IMR-90 (cell line): Measurements from ENCODE around the gene THEM4. TPM values are rescaled to one million over a fixed set of nuclear protein-coding genes. Genes with fewer than 3 reads are reported as not detected.
"Not testable (repeated sequence)": the region's sequence is repeated elsewhere in the genome, so short reads cannot be mapped to it uniquely, and the experiment has no call there.

Experiments used
- ATAC-seq: fragments of 200-7000 bp; cut with Tn5 transposase; 2 replicates; pipeline ENCODE4 v1.9.1; 2020; ENCODE audit warnings: low read depth, mild to moderate bottlenecking, moderate library complexity
- BruUV-seq: library from RNA; stranded (reverse); fragments of 400-500 nt; replicated peaks from 2 replicates; lab custom pipeline; 2021; lab: Mats Ljungman, UMichigan
- CTCF ChIA-PET: fragments of 300-600 bp; formaldehyde crosslinking; extraction: SDS; loops from one replicate; lab custom pipeline; 2021; ENCODE audit warnings: antibody characterized with exemption; lab: Yijun Ruan, JAX
- POLR2A ChIA-PET: fragments of 300-600 bp; sonication (Branson Sonifier 250); formaldehyde crosslinking; loops from one replicate; lab custom pipeline; 2022; ENCODE audit warnings: antibody characterized with exemption; ENCODE audit not compliant: unreplicated experiment; lab: Charles Lee
- DNase-seq: peaks from one replicate; pipeline ENCODE4 v3.0.0; 2013
- H2AFZ ChIP-seq: replicated peaks from 2 replicates; pipeline ENCODE3; 2013; ENCODE audit warnings: low read length, mild to moderate bottlenecking; ENCODE audit not compliant: poor library complexity
- H2AK5ac ChIP-seq: 2 replicates; pipeline ENCODE4 v1.6.1; 2013; ENCODE audit warnings: low read depth, low read length, inconsistent platforms
- H2AK9ac ChIP-seq: replicated peaks from 2 replicates; pipeline ENCODE3; 2013; ENCODE audit warnings: mild to moderate bottlenecking, low read depth, low read length, moderate library complexity; ENCODE audit not compliant: poor library complexity
- H2BK120ac ChIP-seq: 2 replicates; pipeline ENCODE4 v1.6.1; 2013; ENCODE audit warnings: low read depth, low read length, inconsistent platforms
- H2BK15ac ChIP-seq: 3 replicates; pipeline ENCODE4 v1.6.1; 2013; ENCODE audit warnings: low read depth, low read length, inconsistent platforms
- H2BK20ac ChIP-seq: 2 replicates; pipeline ENCODE4 v1.6.1; 2013; ENCODE audit warnings: low read depth, mild to moderate bottlenecking, inconsistent platforms, low read length, moderate library complexity
- H2BK5ac ChIP-seq: 2 replicates; pipeline ENCODE4 v1.6.1; 2013; ENCODE audit warnings: mild to moderate bottlenecking, low read depth, low read length, inconsistent platforms; ENCODE audit not compliant: poor library complexity, severe bottlenecking
- H3K14ac ChIP-seq: replicated peaks from 2 replicates; pipeline ENCODE4 v1.6.1; 2013; ENCODE audit warnings: low read depth, low read length, inconsistent platforms
- H3K18ac ChIP-seq: 2 replicates; pipeline ENCODE4 v1.6.1; 2013; ENCODE audit warnings: low read depth, low read length, control low read depth
- H3K23ac ChIP-seq: 2 replicates; pipeline ENCODE4 v1.6.1; 2013; ENCODE audit warnings: low read depth, low read length, inconsistent platforms
- H3K27ac ChIP-seq: 2 replicates; pipeline ENCODE4 v1.5.1; 2013; ENCODE audit warnings: mild to moderate bottlenecking, control low read depth, low read length; ENCODE audit not compliant: insufficient read depth
- H3K27me3 ChIP-seq: 2 replicates; pipeline ENCODE4 v1.6.1; 2013; ENCODE audit warnings: low read length; ENCODE audit not compliant: control insufficient read depth, insufficient read depth
- H3K36me3 ChIP-seq: 2 replicates; pipeline ENCODE4 v1.6.1; 2013; ENCODE audit warnings: low read length, mixed read lengths; ENCODE audit not compliant: control insufficient read depth, insufficient read depth
- H3K4ac ChIP-seq: 2 replicates; pipeline ENCODE4 v1.6.1; 2013; ENCODE audit warnings: low read depth, low read length, inconsistent platforms
- H3K4me1 ChIP-seq: 2 replicates; pipeline ENCODE4 v1.6.1; 2013; ENCODE audit warnings: low read length, mixed read lengths; ENCODE audit not compliant: control insufficient read depth, insufficient read depth
- H3K4me2 ChIP-seq: 2 replicates; pipeline ENCODE4 v1.6.1; 2013; ENCODE audit warnings: low read depth, mild to moderate bottlenecking, control low read depth, low read length, moderate library complexity
- H3K4me3 ChIP-seq: 2 replicates; pipeline ENCODE4 v1.5.1; 2013; ENCODE audit warnings: low read depth, mild to moderate bottlenecking, control low read depth, low read length, moderate library complexity; ENCODE audit not compliant: insufficient read depth
- H3K56ac ChIP-seq: 2 replicates; pipeline ENCODE4 v1.6.1; 2013; ENCODE audit warnings: low read length, inconsistent platforms; ENCODE audit not compliant: insufficient read depth; ENCODE audit errors: extremely low read depth
- H3K79me1 ChIP-seq, 2 experiments: 2 replicates each; pipeline ENCODE4 v1.6.1; 2013; ENCODE audit warnings: low read length in 2 of 2, inconsistent platforms in 1 of 2, low read depth in 1 of 2
- H3K9ac ChIP-seq: 2 replicates; pipeline ENCODE4 v1.6.1; 2013; ENCODE audit warnings: low read depth, low read length, control low read depth
- H3K9me1 ChIP-seq: 2 replicates; pipeline ENCODE4 v1.6.1; 2013; ENCODE audit warnings: low read length, inconsistent platforms; ENCODE audit not compliant: insufficient read depth
- H3K9me3 ChIP-seq: 2 replicates; pipeline ENCODE4 v1.6.1; 2013; ENCODE audit warnings: low read length; ENCODE audit not compliant: control insufficient read depth, insufficient read depth
- H4K20me1 ChIP-seq: 2 replicates; pipeline ENCODE4 v1.6.1; 2013; ENCODE audit warnings: low read length, inconsistent platforms; ENCODE audit not compliant: insufficient read depth
- H4K5ac ChIP-seq: 2 replicates; pipeline ENCODE4 v1.6.1; 2013; ENCODE audit warnings: mild to moderate bottlenecking, low read depth, low read length, control low read depth
- H4K8ac ChIP-seq, 2 experiments: 2 replicates each; pipeline ENCODE4 v1.6.1; 2013; ENCODE audit warnings: low read depth in 2 of 2, low read length in 2 of 2, control low read depth in 1 of 2, inconsistent platforms in 1 of 2
- H4K91ac ChIP-seq: 2 replicates; pipeline ENCODE4 v1.6.1; 2013; ENCODE audit warnings: low read depth, low read length, inconsistent platforms; ENCODE audit not compliant: insufficient read depth
- WGBS, 2 experiments: methylation state at CpG; one replicate each; pipeline versions ENCODE4 v1.1.5 to v1.1.7; 2013; ENCODE audit warnings: missing lambda C conversion rate in 2 of 2; ENCODE audit not compliant: insufficient read length in 1 of 2; ENCODE audit errors: extremely low coverage in 2 of 2; 5-methylcytosine and 5-hydroxymethylcytosine counted together
- dilution Hi-C: fragments of 300-500 bp; cut with HindIII; formaldehyde crosslinking; loops from one replicate; pipeline ENCODE4 v1.14.3; 2018; ENCODE audit warnings: low sequenced_read_pairs; ENCODE audit not compliant: unreplicated experiment
- in situ Hi-C: fragments of 300-500 bp; cut with MboI; formaldehyde crosslinking; loops from 3 replicates; pipeline ENCODE4 v1.14.3; 2019; ENCODE audit warnings: low sequenced_read_pairs, inconsistent platforms, mixed read lengths
- intact Hi-C: fragments of 100-400 bp; cut with micrococcal nuclease; formaldehyde crosslinking; loops from 2 replicates; pipeline ENCODE4 v1.10.0; 2022
- polyA plus RNA-seq, 3 experiments: library from polyadenylated mRNA; depleted of rRNA; stranded (reverse); fragments of >200 nt; gene quantifications; 2 replicates each; pipeline ENCODE4 v1.2.3, GENCODE V29; 2012; ENCODE audit warnings: low replicate concordance in 1 of 3
- total RNA-seq: library from RNA; depleted of rRNA; stranded (reverse); fragments of >200 nt; gene quantifications from 2 replicates; pipeline ENCODE4 v1.2.3, GENCODE V29; 2012

Gene THEM4
- total and polyA plus RNA-seq, 2 of the 4 experiments (the other 2 are of a cell fraction), result 7.3 to 15.7 TPM

DNA sequence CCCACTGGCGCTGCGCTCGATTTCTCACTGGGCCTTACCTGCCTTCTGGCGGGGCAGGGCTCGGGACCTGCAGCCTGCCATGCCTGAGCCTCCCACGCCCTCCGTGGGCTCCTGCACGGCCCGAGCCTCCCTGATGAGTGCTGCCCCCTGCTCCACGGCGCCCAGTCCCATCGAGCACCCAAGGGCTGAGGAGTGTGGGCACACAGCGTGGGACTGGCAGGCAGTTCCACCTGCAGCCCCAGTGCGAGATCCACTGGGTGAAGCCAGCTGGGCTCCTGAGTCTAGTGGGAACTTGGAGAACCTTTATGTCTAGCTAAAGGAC, 3.0 kb downstream of the THEM4 start:
- H2BK5ac ChIP-seq, H4K91ac ChIP-seq, H3K27ac ChIP-seq, ATAC-seq, POLR2A ChIA-PET, H3K27me3 ChIP-seq, H3K4me3 ChIP-seq, H2BK15ac ChIP-seq, H3K18ac ChIP-seq, H4K5ac ChIP-seq, H3K9me3 ChIP-seq, H2AK9ac ChIP-seq, DNase-seq, H3K4me2 ChIP-seq, H3K23ac ChIP-seq, H3K14ac ChIP-seq, in situ Hi-C loops, H4K20me1 ChIP-seq, H2BK20ac ChIP-seq, BruUV-seq, H2BK120ac ChIP-seq, H2AK5ac ChIP-seq, intact Hi-C loops, H3K56ac ChIP-seq, H3K4me1 ChIP-seq, H3K9ac ChIP-seq, CTCF ChIA-PET, H3K36me3 ChIP-seq, H3K4ac ChIP-seq, H4K8ac ChIP-seq, H2AFZ ChIP-seq, H3K9me1 ChIP-seq: not testable (repeated sequence)
- dilution Hi-C loops, result loop anchor here (25.0 kb wide), 1 partner anchor 106 kb away; no protein-coding TSS in a partner anchor
- peaks cover 12 to 25% of the 10 kb centered on the region in 2 experiments for H3K79me1 ChIP-seq
- 84% methylated on average over 7 of the region's 14 CpGs; no CpG with 5 or more reads in 1 of the 2 experiments for WGBS, 2 experiments

DNA sequence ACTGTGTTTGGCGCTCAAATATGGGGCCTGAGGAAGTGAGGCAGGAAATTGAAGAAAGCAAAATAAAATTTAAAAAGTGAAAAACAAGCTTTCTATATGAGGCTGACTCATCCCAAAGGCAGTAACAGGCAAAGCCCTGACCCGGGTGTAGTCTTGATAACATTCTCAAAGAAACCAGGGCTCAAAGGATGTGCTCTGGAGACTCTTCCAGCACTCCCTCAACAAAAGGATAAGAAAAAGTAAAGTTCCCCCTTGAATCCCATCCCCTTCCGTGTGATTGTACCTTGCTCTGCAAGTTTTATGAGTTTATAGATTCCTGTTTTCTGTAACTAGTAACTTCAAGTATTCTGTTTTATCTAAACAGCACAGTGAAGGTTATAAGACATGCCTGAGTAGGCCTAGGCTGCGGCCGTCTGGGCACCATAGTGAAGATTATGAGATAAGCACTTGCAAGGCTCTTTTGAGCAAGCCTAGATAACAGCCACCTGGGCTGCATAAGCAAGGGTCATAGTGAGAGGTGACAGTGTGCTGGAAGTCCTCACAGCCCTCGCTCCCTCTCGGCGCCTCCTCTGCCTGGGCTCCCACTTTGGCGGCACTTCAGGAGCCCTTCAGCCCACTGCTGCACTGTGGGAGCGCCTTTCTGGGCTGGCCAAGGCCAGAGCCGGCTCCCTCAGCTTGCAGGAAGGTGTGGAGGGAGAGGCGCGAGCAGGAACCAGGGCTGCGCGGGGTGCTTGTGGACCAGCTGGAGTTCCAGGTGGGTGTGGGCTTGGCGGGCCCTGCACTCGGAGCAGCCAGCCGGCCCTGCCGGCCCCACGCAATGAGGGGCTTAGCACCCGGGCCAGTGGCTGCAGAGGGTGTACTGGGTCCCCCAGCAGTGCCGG, 3.6 kb downstream of the THEM4 start:
- H3K4ac ChIP-seq, H2BK120ac ChIP-seq, in situ Hi-C loops, H3K36me3 ChIP-seq, POLR2A ChIA-PET, H2BK15ac ChIP-seq, H4K5ac ChIP-seq, H3K4me3 ChIP-seq, H2AK5ac ChIP-seq, H4K20me1 ChIP-seq, H3K56ac ChIP-seq, H3K23ac ChIP-seq, H3K9me1 ChIP-seq, H4K91ac ChIP-seq, ATAC-seq, H3K14ac ChIP-seq, H2BK20ac ChIP-seq, H3K9me3 ChIP-seq, H3K4me1 ChIP-seq, H3K27ac ChIP-seq, CTCF ChIA-PET, H3K9ac ChIP-seq, H3K4me2 ChIP-seq, intact Hi-C loops, H2AK9ac ChIP-seq, H3K18ac ChIP-seq, H3K27me3 ChIP-seq, H2AFZ ChIP-seq, BruUV-seq: not testable (repeated sequence)
- H2BK5ac ChIP-seq, result peak overlapping the region; percentile 23
- DNase-seq, result peak; percentile 43
- dilution Hi-C loops, result loop anchor here (25.0 kb wide), 1 partner anchor 107 kb away; no protein-coding TSS in a partner anchor
- 0 out of 4 replicates have a peak overlapping the region, but pooled peaks of 1 of the 2 experiments have one; percentile 40 for H4K8ac ChIP-seq
- peaks cover 12 to 25% of the 10 kb centered on the region in 2 experiments for H3K79me1 ChIP-seq
- 91% methylated on average over 6 of the region's 22 CpGs; no CpG with 5 or more reads in 1 of the 2 experiments for WGBS, 2 experiments
